ENCODE data around the gene CFDP1.

GRCh38 chr16:75402159-75402820, 31.0 kb downstream of the CFDP1 start:
- no peak for TF ChIP-seq CTCF (IDR thresholded peaks at IDR 0.05; ENCODE audit: extremely low read depth in 1 of 2, insufficient read depth in 1 of 2, low read depth in 1 of 2, low read length in 2 of 2)
- TF ChIP-seq JUN (IDR thresholded peaks at IDR 0.05; ENCODE audit: borderline replicate concordance, insufficient read depth, insufficient read length, low read depth), result peak; percentile 93
- no peak for TF ChIP-seq POLR2A (IDR thresholded peaks at IDR 0.05; ENCODE audit: low read depth, low read length)
- peak; percentile 77 for TF ChIP-seq FOS (IDR thresholded peaks at IDR 0.05; ENCODE audit: borderline replicate concordance, insufficient read depth, low read length)
- no peak for TF ChIP-seq POLR2AphosphoS5 (IDR thresholded peaks at IDR 0.05; ENCODE audit: insufficient read depth, low read depth, low read length)
